IMR-90 (cell line): ENCODE results near the gene IBA57. TPM values are rescaled to one million over a fixed set of nuclear protein-coding genes. Genes with fewer than 3 reads are reported as not detected.

ENCODE experiments used
- ATAC-seq: fragments of 200-7000 bp; cut with Tn5 transposase; 2 replicates; pipeline ENCODE4 v1.9.1; 2020; ENCODE audit warnings: low read depth, mild to moderate bottlenecking, moderate library complexity
- BruUV-seq: library from RNA; stranded (reverse); fragments of 400-500 nt; replicated peaks from 2 replicates; lab custom pipeline; 2021; lab: Mats Ljungman, UMichigan
- CTCF ChIA-PET: fragments of 300-600 bp; formaldehyde crosslinking; extraction: SDS; loops from one replicate; lab custom pipeline; 2021; ENCODE audit warnings: antibody characterized with exemption; lab: Yijun Ruan, JAX
- POLR2A ChIA-PET: fragments of 300-600 bp; sonication (Branson Sonifier 250); formaldehyde crosslinking; loops from one replicate; lab custom pipeline; 2022; ENCODE audit warnings: antibody characterized with exemption; ENCODE audit not compliant: unreplicated experiment; lab: Charles Lee
- DNase-seq: peaks from one replicate; pipeline ENCODE4 v3.0.0; 2013
- H2AFZ ChIP-seq: replicated peaks from 2 replicates; pipeline ENCODE3; 2013; ENCODE audit warnings: low read length, mild to moderate bottlenecking; ENCODE audit not compliant: poor library complexity
- H2AK5ac ChIP-seq: 2 replicates; pipeline ENCODE4 v1.6.1; 2013; ENCODE audit warnings: low read depth, low read length, inconsistent platforms
- H2AK9ac ChIP-seq: replicated peaks from 2 replicates; pipeline ENCODE3; 2013; ENCODE audit warnings: mild to moderate bottlenecking, low read depth, low read length, moderate library complexity; ENCODE audit not compliant: poor library complexity
- H2BK120ac ChIP-seq: 2 replicates; pipeline ENCODE4 v1.6.1; 2013; ENCODE audit warnings: low read depth, low read length, inconsistent platforms
- H2BK15ac ChIP-seq: 3 replicates; pipeline ENCODE4 v1.6.1; 2013; ENCODE audit warnings: low read depth, low read length, inconsistent platforms
- H2BK20ac ChIP-seq: 2 replicates; pipeline ENCODE4 v1.6.1; 2013; ENCODE audit warnings: low read depth, mild to moderate bottlenecking, inconsistent platforms, low read length, moderate library complexity
- H2BK5ac ChIP-seq: 2 replicates; pipeline ENCODE4 v1.6.1; 2013; ENCODE audit warnings: mild to moderate bottlenecking, low read depth, low read length, inconsistent platforms; ENCODE audit not compliant: poor library complexity, severe bottlenecking
- H3K14ac ChIP-seq: replicated peaks from 2 replicates; pipeline ENCODE4 v1.6.1; 2013; ENCODE audit warnings: low read depth, low read length, inconsistent platforms
- H3K18ac ChIP-seq: 2 replicates; pipeline ENCODE4 v1.6.1; 2013; ENCODE audit warnings: low read depth, low read length, control low read depth
- H3K23ac ChIP-seq: 2 replicates; pipeline ENCODE4 v1.6.1; 2013; ENCODE audit warnings: low read depth, low read length, inconsistent platforms
- H3K27ac ChIP-seq: 2 replicates; pipeline ENCODE4 v1.5.1; 2013; ENCODE audit warnings: mild to moderate bottlenecking, control low read depth, low read length; ENCODE audit not compliant: insufficient read depth
- H3K27me3 ChIP-seq: 2 replicates; pipeline ENCODE4 v1.6.1; 2013; ENCODE audit warnings: low read length; ENCODE audit not compliant: control insufficient read depth, insufficient read depth
- H3K36me3 ChIP-seq: 2 replicates; pipeline ENCODE4 v1.6.1; 2013; ENCODE audit warnings: low read length, mixed read lengths; ENCODE audit not compliant: control insufficient read depth, insufficient read depth
- H3K4ac ChIP-seq: 2 replicates; pipeline ENCODE4 v1.6.1; 2013; ENCODE audit warnings: low read depth, low read length, inconsistent platforms
- H3K4me1 ChIP-seq: 2 replicates; pipeline ENCODE4 v1.6.1; 2013; ENCODE audit warnings: low read length, mixed read lengths; ENCODE audit not compliant: control insufficient read depth, insufficient read depth
- H3K4me2 ChIP-seq: 2 replicates; pipeline ENCODE4 v1.6.1; 2013; ENCODE audit warnings: low read depth, mild to moderate bottlenecking, control low read depth, low read length, moderate library complexity
- H3K4me3 ChIP-seq: 2 replicates; pipeline ENCODE4 v1.5.1; 2013; ENCODE audit warnings: low read depth, mild to moderate bottlenecking, control low read depth, low read length, moderate library complexity; ENCODE audit not compliant: insufficient read depth
- H3K56ac ChIP-seq: 2 replicates; pipeline ENCODE4 v1.6.1; 2013; ENCODE audit warnings: low read length, inconsistent platforms; ENCODE audit not compliant: insufficient read depth; ENCODE audit errors: extremely low read depth
- H3K79me1 ChIP-seq, 2 experiments: 2 replicates each; pipeline ENCODE4 v1.6.1; 2013; ENCODE audit warnings: low read length in 2 of 2, inconsistent platforms in 1 of 2, low read depth in 1 of 2
- H3K9ac ChIP-seq: 2 replicates; pipeline ENCODE4 v1.6.1; 2013; ENCODE audit warnings: low read depth, low read length, control low read depth
- H3K9me1 ChIP-seq: 2 replicates; pipeline ENCODE4 v1.6.1; 2013; ENCODE audit warnings: low read length, inconsistent platforms; ENCODE audit not compliant: insufficient read depth
- H3K9me3 ChIP-seq: 2 replicates; pipeline ENCODE4 v1.6.1; 2013; ENCODE audit warnings: low read length; ENCODE audit not compliant: control insufficient read depth, insufficient read depth
- H4K20me1 ChIP-seq: 2 replicates; pipeline ENCODE4 v1.6.1; 2013; ENCODE audit warnings: low read length, inconsistent platforms; ENCODE audit not compliant: insufficient read depth
- H4K5ac ChIP-seq: 2 replicates; pipeline ENCODE4 v1.6.1; 2013; ENCODE audit warnings: mild to moderate bottlenecking, low read depth, low read length, control low read depth
- H4K8ac ChIP-seq, 2 experiments: 2 replicates each; pipeline ENCODE4 v1.6.1; 2013; ENCODE audit warnings: low read depth in 2 of 2, low read length in 2 of 2, control low read depth in 1 of 2, inconsistent platforms in 1 of 2
- H4K91ac ChIP-seq: 2 replicates; pipeline ENCODE4 v1.6.1; 2013; ENCODE audit warnings: low read depth, low read length, inconsistent platforms; ENCODE audit not compliant: insufficient read depth
- BHLHE40 ChIP-seq: fragments of 150-350 bp; IDR thresholded peaks from 2 replicates; pipeline ENCODE4 v1.6.1; 2016; ENCODE audit warnings: mild to moderate bottlenecking, low read depth, low read length
- CEBPB ChIP-seq: IDR thresholded peaks from 2 replicates; pipeline ENCODE4 v1.6.1; 2012; ENCODE audit warnings: low read depth, low read length, improper control_type of control experiment
- FOS ChIP-seq: fragments of 150-350 bp; IDR thresholded peaks from 2 replicates; pipeline ENCODE4 v1.6.1; 2016; ENCODE audit warnings: low read depth, low read length
- MAZ ChIP-seq: IDR thresholded peaks from 2 replicates; pipeline ENCODE4 v1.6.1; 2012; ENCODE audit warnings: low read depth, mild to moderate bottlenecking, low read length, improper control_type of control experiment, moderate library complexity, borderline replicate concordance
- MXI1 ChIP-seq: IDR thresholded peaks from 2 replicates; pipeline ENCODE4 v1.6.1; 2012; ENCODE audit warnings: low read depth, mild to moderate bottlenecking, low read length, moderate library complexity, borderline replicate concordance
- NFE2L2 ChIP-seq: fragments of 150-350 bp; IDR thresholded peaks from 2 replicates; pipeline ENCODE4 v1.6.1; 2016; ENCODE audit warnings: low read depth, mild to moderate bottlenecking, low read length
- POLR2A ChIP-seq: IDR thresholded peaks from 2 replicates; pipeline ENCODE4 v1.6.1; 2012; ENCODE audit warnings: mild to moderate bottlenecking, low read depth, low read length
- RAD21 ChIP-seq: IDR thresholded peaks from 2 replicates; pipeline ENCODE4 v1.6.1; 2012; ENCODE audit warnings: low read length, improper control_type of control experiment
- RCOR1 ChIP-seq: IDR thresholded peaks from 2 replicates; pipeline ENCODE4 v1.6.1; 2012; ENCODE audit warnings: mild to moderate bottlenecking, low read length, improper control_type of control experiment; ENCODE audit not compliant: insufficient replicate concordance
- RFX5 ChIP-seq: IDR thresholded peaks from 2 replicates; pipeline ENCODE4 v1.8.0; 2012; ENCODE audit warnings: low read depth, mild to moderate bottlenecking, low read length, moderate library complexity
- SMC3 ChIP-seq: fragments of 150-350 bp; IDR thresholded peaks from 2 replicates; pipeline ENCODE4 v1.6.1; 2016; ENCODE audit warnings: low read depth, mild to moderate bottlenecking, antibody characterized with exemption, low read length, moderate library complexity
- WGBS, 2 experiments: methylation state at CpG; one replicate each; pipeline versions ENCODE4 v1.1.5 to v1.1.7; 2013; ENCODE audit warnings: missing lambda C conversion rate in 2 of 2; ENCODE audit not compliant: insufficient read length in 1 of 2; ENCODE audit errors: extremely low coverage in 2 of 2; 5-methylcytosine and 5-hydroxymethylcytosine counted together
- dilution Hi-C: fragments of 300-500 bp; cut with HindIII; formaldehyde crosslinking; loops from one replicate; pipeline ENCODE4 v1.14.3; 2018; ENCODE audit warnings: low sequenced_read_pairs; ENCODE audit not compliant: unreplicated experiment
- in situ Hi-C: fragments of 300-500 bp; cut with MboI; formaldehyde crosslinking; loops from 3 replicates; pipeline ENCODE4 v1.14.3; 2019; ENCODE audit warnings: low sequenced_read_pairs, inconsistent platforms, mixed read lengths
- intact Hi-C: fragments of 100-400 bp; cut with micrococcal nuclease; formaldehyde crosslinking; loops from 2 replicates; pipeline ENCODE4 v1.10.0; 2022
- polyA plus RNA-seq, 3 experiments: library from polyadenylated mRNA; depleted of rRNA; stranded (reverse); fragments of >200 nt; gene quantifications; 2 replicates each; pipeline ENCODE4 v1.2.3, GENCODE V29; 2012; ENCODE audit warnings: low replicate concordance in 1 of 3
- total RNA-seq: library from RNA; depleted of rRNA; stranded (reverse); fragments of >200 nt; gene quantifications from 2 replicates; pipeline ENCODE4 v1.2.3, GENCODE V29; 2012
- TF ChIP-seq, protein P1 (sequence below): fragments of 150-350 bp; IDR thresholded peaks from 2 replicates; pipeline ENCODE4 v1.6.1; 2017; ENCODE audit warnings: mild to moderate bottlenecking, antibody characterized with exemption, low read length, low read depth
- TF ChIP-seq, protein P2 (sequence below): fragments of 150-350 bp; IDR thresholded peaks from 2 replicates; pipeline ENCODE4 v1.6.1; 2016; ENCODE audit warnings: low read depth, mild to moderate bottlenecking, low read length, moderate library complexity, borderline replicate concordance

IBA57 gene
- total and polyA plus RNA-seq, 2 of the 4 experiments (the other 2 are of a cell fraction): 2.0 to 2.6 TPM

DNA sequence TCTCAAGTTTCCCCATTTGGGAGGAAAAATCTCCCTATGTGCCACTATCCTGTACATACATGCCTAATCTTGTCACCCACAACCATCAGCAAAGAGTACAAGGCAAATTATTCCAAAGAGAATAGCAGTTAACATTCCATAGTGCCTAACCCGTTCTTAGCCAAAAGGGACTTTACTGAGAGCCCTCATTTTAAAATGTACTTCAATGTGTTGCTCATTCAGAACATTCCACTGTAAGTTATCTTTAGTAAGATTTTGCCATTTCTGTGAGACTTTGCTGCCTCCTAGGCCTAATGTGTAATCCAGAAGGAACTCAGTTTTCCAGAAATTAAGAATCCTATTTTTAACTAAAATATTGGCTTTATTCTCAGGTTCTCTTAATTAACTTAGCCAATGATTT is 45.3 kb upstream of the IBA57 start:
- Histone ChIP-seq H2BK120ac (no peak overlapping the region), H3K27me3 (peaks cover 12% of the 10 kb centered on the region), H3K14ac (no peak overlapping the region), H2BK5ac (no peak overlapping the region), H3K4me3 (no peak overlapping the region), H3K36me3 (no peaks in the 10 kb centered on the region), H3K79me1 (no peaks in the 10 kb centered on the region), H3K9ac (no peak overlapping the region), H2BK20ac (no peak overlapping the region), H2BK15ac (no peak overlapping the region), H3K18ac (no peak overlapping the region), H3K27ac (no peak overlapping the region), H3K4me1 (peaks cover 2% of the 10 kb centered on the region; the same call in 1 of the 2 replicates), H3K23ac (no peak overlapping the region), H4K20me1 (no peaks in the 10 kb centered on the region), H3K9me3 (no peaks in the 10 kb centered on the region), H3K9me1 (no peaks in the 10 kb centered on the region), H4K91ac (no peak overlapping the region), H2AFZ (no peak overlapping the region), H2AK9ac (no peak overlapping the region), H3K4ac (no peak overlapping the region), H3K56ac (no peak overlapping the region), H2AK5ac (no peak overlapping the region), H3K4me2 (no peak overlapping the region), H4K5ac (no peak overlapping the region), H4K8ac (no peak overlapping the region)
- DNase-seq: no peak
- WGBS, 2 experiments: no CpG with 5 or more reads among the region's 1 CpG
- dilution Hi-C loops (no loop called here), in situ Hi-C loops (no loop called here), intact Hi-C loops (no loop called here)
- ATAC-seq: peak; percentile 40; the same call in 1 of the 2 replicates
- TF ChIP-seq MAZ (no peak), CEBPB (no peak), RCOR1 (no peak), RFX5 (no peak), POLR2A (no peak), RAD21 (no peak), SMC3 (no peak), FOS (no peak), BHLHE40 (no peak), MXI1 (no peak), NFE2L2 (no peak)
- TF ChIP-seq, protein P1, sequence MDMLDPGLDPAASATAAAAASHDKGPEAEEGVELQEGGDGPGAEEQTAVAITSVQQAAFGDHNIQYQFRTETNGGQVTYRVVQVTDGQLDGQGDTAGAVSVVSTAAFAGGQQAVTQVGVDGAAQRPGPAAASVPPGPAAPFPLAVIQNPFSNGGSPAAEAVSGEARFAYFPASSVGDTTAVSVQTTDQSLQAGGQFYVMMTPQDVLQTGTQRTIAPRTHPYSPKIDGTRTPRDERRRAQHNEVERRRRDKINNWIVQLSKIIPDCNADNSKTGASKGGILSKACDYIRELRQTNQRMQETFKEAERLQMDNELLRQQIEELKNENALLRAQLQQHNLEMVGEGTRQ: no peak
- TF ChIP-seq, protein P2, sequence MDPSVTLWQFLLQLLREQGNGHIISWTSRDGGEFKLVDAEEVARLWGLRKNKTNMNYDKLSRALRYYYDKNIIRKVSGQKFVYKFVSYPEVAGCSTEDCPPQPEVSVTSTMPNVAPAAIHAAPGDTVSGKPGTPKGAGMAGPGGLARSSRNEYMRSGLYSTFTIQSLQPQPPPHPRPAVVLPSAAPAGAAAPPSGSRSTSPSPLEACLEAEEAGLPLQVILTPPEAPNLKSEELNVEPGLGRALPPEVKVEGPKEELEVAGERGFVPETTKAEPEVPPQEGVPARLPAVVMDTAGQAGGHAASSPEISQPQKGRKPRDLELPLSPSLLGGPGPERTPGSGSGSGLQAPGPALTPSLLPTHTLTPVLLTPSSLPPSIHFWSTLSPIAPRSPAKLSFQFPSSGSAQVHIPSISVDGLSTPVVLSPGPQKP: no peak
- POLR2A ChIA-PET: no interaction called here
- BruUV-seq: no TSS peak
- CTCF ChIA-PET: interaction anchor here (0.8 to 1.5 kb wide), 2 partner anchors 10 kb away, joined by 3 to 4 read pairs; no protein-coding TSS in a partner anchor
